Stomach (tissue), 9 donors: ENCODE results near the gene HEMGN. TPM values are rescaled to one million over a fixed set of nuclear protein-coding genes. Genes with fewer than 3 reads are reported as not detected.

ENCODE experiments used
- DNase-seq, 2 donors: peaks; one replicate each; pipeline versions ENCODE4 v3.0.0 to v3.0.0-alpha.2; 2013 to 2019
- H3K27ac ChIP-seq, 5 donors: fragments of 200-600 bp in 4 of 5; sonication (generic) in 4 of 5; one replicate each; pipeline ENCODE4 v1.5.1; 2013 to 2019; ENCODE audit warnings: mild to moderate bottlenecking in 1 of 5, moderate library complexity in 1 of 5
- H3K27me3 ChIP-seq, 3 donors: fragments of 200-600 bp; sonication (generic); one replicate each; pipeline ENCODE4 v1.5.1; 2017 to 2019; ENCODE audit warnings: mixed run types in 1 of 3
- H3K36me3 ChIP-seq, 4 donors: fragments of 200-600 bp; sonication (generic); 1 replicate in 3 of 4; 2 replicates in 1 of 4; pipeline ENCODE4 v1.5.1; 2016 to 2019
- H3K4me1 ChIP-seq, 4 donors: fragments of 200-600 bp; sonication (generic); one replicate each; pipeline ENCODE4 v1.5.1; 2016 to 2019
- H3K4me3 ChIP-seq, 4 donors: fragments of 200-600 bp; sonication (generic) in 3 of 4; one replicate each; pipeline ENCODE4 v1.5.1; 2016 to 2019; ENCODE audit warnings: mild to moderate bottlenecking in 1 of 4
- H3K9me3 ChIP-seq, 4 donors: fragments of 200-600 bp; sonication (generic); one replicate each; pipeline ENCODE4 v1.5.1; 2016 to 2019
- EP300 ChIP-seq: sonication (generic); formaldehyde crosslinking; IDR thresholded peaks from one replicate; pipeline ENCODE4 v1.6.1; 2017; ENCODE audit warnings: antibody characterized with exemption
- POLR2A ChIP-seq, 4 donors: fragments of 450-650 bp; IDR thresholded peaks; one replicate each; pipeline ENCODE4 v1.6.1; 2016; ENCODE audit warnings: antibody characterized with exemption in 4 of 4, control low read depth in 2 of 4, mild to moderate bottlenecking in 1 of 4, moderate library complexity in 1 of 4
- POLR2AphosphoS5 ChIP-seq, 3 donors: sonication (generic); formaldehyde crosslinking; IDR thresholded peaks; one replicate each; pipeline ENCODE4 v1.6.1; 2016; ENCODE audit warnings: antibody characterized with exemption in 3 of 3
- WGBS, 5 donors: extraction: QIAGEN DNeasy Blood & Tissue Kit in 3 of 5; methylation state at CpG; one replicate each; pipeline versions ENCODE4 v1.1.5 to v1.1.7; 2013 to 2018; 5-methylcytosine and 5-hydroxymethylcytosine counted together
- intact Hi-C: fragments of 100-400 bp; cut with DNase I; formaldehyde crosslinking; loops from one replicate; pipeline ENCODE4 v1.15.1; 2023; ENCODE audit warnings: low total_unique reads
- polyA plus RNA-seq, 3 donors: library from polyadenylated mRNA; stranded (reverse); fragments of 200-250 nt; gene quantifications; one replicate each; pipeline ENCODE4 v1.2.3, GENCODE V29; 2013
- total RNA-seq, 5 donors: library from RNA; depleted of rRNA; stranded (reverse); fragments of >200 nt; gene quantifications; one replicate each; pipeline versions ENCODE4 v1.1.0 to v1.2.3, GENCODE V29; 2014 to 2016
- TF ChIP-seq, protein P1 (sequence below), 7 experiments: fragments of 450-650 bp in 4 of 7; fragments of 200-600 bp in 3 of 7; sonication (generic) in 3 of 7; IDR thresholded peaks; one replicate each; pipeline ENCODE4 v1.5.1; 2016 to 2019; ENCODE audit warnings: antibody characterized with exemption in 7 of 7, control low read depth in 2 of 7, mild to moderate bottlenecking in 1 of 7
- donor health status: healthy with polysubstance abuse.
- donor health status: Bipolar disorder and iron deficiency.
- donor health status: healthy.

The HEMGN gene
- total and polyA plus RNA-seq, 8 donors = 1.8 TPM; not detected in 7

DNA sequence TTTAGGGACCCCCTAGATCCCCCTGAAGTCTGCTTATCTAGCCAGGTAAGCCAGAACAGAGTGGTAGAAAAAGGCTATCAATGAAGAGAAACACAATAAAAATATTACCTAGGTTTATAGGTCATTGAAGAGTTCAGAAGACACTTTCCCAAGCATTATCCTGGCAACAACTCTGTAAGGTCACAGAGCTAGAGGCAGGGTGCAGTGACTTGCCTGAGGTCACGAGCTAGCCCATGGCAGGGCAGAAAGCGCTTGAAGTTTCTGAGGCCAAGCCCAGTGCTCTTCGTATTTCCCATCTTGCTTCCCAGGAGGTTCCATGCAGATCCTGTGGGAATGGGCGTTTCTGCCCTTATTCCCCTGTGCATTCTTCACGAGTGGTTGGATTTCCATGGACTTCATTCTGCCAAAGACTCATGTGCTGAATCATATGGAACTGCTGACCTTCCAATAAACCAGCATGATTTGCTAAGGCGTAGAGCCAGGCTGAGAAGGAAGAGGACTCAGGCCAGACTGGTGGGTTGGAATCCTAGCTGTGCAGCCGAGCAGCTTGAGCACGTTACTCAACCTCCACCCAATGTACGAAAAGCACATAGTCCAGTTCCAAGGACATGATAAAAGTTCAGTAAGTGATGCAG is 37.8 kb downstream of the HEMGN start:
- intact Hi-C loops = loop anchor here (5.0 kb wide), 1 partner anchor 188 kb away; no protein-coding TSS in a partner anchor
- Histone ChIP-seq H3K4me1 (peaks cover 0 to 17% (median 4%) of the 10 kb centered on the region in 4 donors), H3K36me3 (peaks cover 8 to 64% (median 56%) of the 10 kb centered on the region in 4 donors), H3K27me3 (no peaks in the 10 kb centered on the region), H3K27ac (no peak overlapping the region), H3K4me3 (no peak overlapping the region), H3K9me3 (no peaks in the 10 kb centered on the region)
- TF ChIP-seq EP300 (no peak), POLR2A (IDR thresholded peaks at IDR 0.05) (no peak), POLR2AphosphoS5 (IDR thresholded peaks at IDR 0.05) (no peak)
- TF ChIP-seq, protein P1, sequence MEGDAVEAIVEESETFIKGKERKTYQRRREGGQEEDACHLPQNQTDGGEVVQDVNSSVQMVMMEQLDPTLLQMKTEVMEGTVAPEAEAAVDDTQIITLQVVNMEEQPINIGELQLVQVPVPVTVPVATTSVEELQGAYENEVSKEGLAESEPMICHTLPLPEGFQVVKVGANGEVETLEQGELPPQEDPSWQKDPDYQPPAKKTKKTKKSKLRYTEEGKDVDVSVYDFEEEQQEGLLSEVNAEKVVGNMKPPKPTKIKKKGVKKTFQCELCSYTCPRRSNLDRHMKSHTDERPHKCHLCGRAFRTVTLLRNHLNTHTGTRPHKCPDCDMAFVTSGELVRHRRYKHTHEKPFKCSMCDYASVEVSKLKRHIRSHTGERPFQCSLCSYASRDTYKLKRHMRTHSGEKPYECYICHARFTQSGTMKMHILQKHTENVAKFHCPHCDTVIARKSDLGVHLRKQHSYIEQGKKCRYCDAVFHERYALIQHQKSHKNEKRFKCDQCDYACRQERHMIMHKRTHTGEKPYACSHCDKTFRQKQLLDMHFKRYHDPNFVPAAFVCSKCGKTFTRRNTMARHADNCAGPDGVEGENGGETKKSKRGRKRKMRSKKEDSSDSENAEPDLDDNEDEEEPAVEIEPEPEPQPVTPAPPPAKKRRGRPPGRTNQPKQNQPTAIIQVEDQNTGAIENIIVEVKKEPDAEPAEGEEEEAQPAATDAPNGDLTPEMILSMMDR (IDR thresholded peaks at IDR 0.05) = no peak
- 83 to 94% (median 86%) methylated on average over 6 to 9 of the region's 9 CpGs for WGBS, 5 donors
- no peak for DNase-seq

DNA sequence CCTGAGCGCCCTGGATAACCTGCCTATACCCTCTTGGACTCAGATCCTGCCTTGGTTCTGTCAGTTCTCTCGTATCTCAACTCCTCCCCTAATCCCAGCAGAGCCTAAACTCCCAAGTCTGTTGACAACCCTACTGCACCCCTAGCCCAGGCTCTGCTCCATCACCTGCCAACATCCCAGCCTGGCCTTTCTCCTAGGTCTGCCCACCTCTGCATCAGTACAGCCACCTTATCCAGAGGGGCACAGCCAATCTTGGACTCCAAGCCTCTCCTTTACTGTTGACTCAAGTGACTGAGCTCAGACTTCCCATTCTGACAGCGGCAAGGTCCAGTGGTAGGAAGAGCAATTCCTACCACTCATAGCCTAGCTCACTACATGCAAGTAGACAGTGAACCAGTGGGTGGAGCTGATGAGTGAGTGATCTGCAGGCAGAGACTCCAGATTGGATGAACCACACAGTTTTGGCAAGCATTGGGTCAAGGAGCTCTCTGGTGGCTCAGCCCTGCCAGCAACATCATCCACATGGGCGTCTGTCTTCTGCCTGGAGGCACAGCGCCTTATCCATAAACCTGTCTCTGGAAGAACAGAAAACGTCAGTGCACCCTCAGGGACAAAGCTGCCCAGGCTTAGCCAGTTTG is 42.2 kb downstream of the HEMGN start:
- intact Hi-C loops = no loop called here
- no peak overlapping the region for H3K4me3 ChIP-seq
- 75 to 88% (median 83%) methylated on average over 6 of the region's 6 CpGs for WGBS, 5 donors

DNA sequence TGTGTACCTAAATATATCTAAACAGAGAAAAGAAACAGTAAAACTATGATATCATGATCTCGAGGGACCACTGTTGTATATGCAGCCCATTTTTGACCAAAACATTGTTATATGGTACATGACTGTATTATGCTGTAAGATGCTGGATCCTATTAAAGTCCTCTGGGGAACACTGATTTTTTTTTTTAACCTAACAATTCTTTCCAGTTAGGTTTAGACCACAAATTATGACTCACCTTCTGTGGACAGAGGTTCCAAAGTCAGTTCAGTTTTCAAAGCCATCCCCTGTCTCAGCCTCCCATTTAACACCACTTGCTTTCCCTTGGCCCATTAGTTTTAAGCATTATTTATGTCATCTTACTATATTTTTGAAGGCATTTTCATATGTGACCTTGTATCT is 42.8 kb downstream of the HEMGN start:
- Histone ChIP-seq H3K27ac (no peak overlapping the region), H3K4me1 (no peaks in the 10 kb centered on the region), H3K9me3 (peaks cover 0 to 7% (median 0%) of the 10 kb centered on the region in 4 donors), H3K4me3 (no peak overlapping the region), H3K36me3 (peaks cover 4 to 32% (median 30%) of the 10 kb centered on the region in 4 donors), H3K27me3 (no peaks in the 10 kb centered on the region)
- WGBS, 5 donors = 82 to 93% (median 91%) methylated on average over 1 of the region's 1 CpG
- intact Hi-C loops = no loop called here
- TF ChIP-seq, protein P1 (IDR thresholded peaks at IDR 0.05) = no peak
- TF ChIP-seq POLR2A (IDR thresholded peaks at IDR 0.05) (no peak), EP300 (no peak), POLR2AphosphoS5 (IDR thresholded peaks at IDR 0.05) (no peak)
- DNase-seq = no peak

More for the DNA sequence above, 42.2 kb downstream of the HEMGN start:
- DNase-seq = no peak
- Histone ChIP-seq H3K27me3 (no peaks in the 10 kb centered on the region), H3K36me3 (peaks cover 4 to 35% (median 33%) of the 10 kb centered on the region in 4 donors), H3K4me1 (peaks cover 0 to 5% (median 0%) of the 10 kb centered on the region in 4 donors), H3K27ac (no peak overlapping the region), H3K9me3 (peaks cover 0 to 7% (median 0%) of the 10 kb centered on the region in 4 donors)
- TF ChIP-seq POLR2A (IDR thresholded peaks at IDR 0.05) (no peak), POLR2AphosphoS5 (IDR thresholded peaks at IDR 0.05) (no peak), EP300 (no peak)
- TF ChIP-seq, protein P1 (IDR thresholded peaks at IDR 0.05) = no peak

DNA sequence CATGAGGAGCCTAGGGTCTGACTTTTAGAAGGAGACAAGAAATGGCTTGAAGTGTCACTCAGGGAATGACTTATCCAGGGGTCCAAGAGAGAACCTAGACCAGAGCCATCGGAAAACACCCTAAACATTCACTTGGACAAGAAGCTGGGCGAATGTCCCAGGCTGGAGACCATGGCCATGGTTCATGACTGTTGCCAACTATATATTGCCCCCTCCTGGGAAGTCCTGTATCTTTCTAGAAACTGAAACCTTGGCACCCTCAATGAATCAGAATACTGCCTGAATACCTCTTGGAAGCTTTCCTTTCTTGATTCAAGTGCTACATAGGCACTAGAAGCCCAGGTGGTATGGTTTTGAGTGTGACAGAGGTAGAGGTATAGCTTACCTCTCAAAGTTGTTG is 45.6 kb downstream of the HEMGN start:
- H3K36me3 ChIP-seq = peaks cover 0 to 15% (median 13%) of the 10 kb centered on the region in 4 donors
- intact Hi-C loops = no loop called here
- 79 to 92% (median 85%) methylated on average over 2 of the region's 2 CpGs for WGBS, 5 donors
- no peak for DNase-seq
- H3K4me3 ChIP-seq = no peak overlapping the region
- H3K27ac ChIP-seq = no peak overlapping the region
- TF ChIP-seq POLR2AphosphoS5 (IDR thresholded peaks at IDR 0.05) (no peak), EP300 (no peak), POLR2A (IDR thresholded peaks at IDR 0.05) (no peak)
- TF ChIP-seq, protein P1 (IDR thresholded peaks at IDR 0.05) = no peak
- no peaks in the 10 kb centered on the region for H3K27me3 ChIP-seq
- peaks cover 0 to 7% (median 0%) of the 10 kb centered on the region in 4 donors for H3K9me3 ChIP-seq
- no peaks in the 10 kb centered on the region for H3K4me1 ChIP-seq
